GM21390 (cell line): ENCODE measurements around the gene KCNN3.

Experiments
- ATAC-seq: cut with Tn5 transposase; IDR thresholded peaks from one replicate; pipeline ENCODE4 v1.9.1; 2021; ENCODE audit not compliant: unreplicated experiment

The KCNN3 gene

GRCh38 chr1:154880671-154881070 lies 10.6 kb upstream of the KCNN3 start:
- no peak for ATAC-seq

DNA sequence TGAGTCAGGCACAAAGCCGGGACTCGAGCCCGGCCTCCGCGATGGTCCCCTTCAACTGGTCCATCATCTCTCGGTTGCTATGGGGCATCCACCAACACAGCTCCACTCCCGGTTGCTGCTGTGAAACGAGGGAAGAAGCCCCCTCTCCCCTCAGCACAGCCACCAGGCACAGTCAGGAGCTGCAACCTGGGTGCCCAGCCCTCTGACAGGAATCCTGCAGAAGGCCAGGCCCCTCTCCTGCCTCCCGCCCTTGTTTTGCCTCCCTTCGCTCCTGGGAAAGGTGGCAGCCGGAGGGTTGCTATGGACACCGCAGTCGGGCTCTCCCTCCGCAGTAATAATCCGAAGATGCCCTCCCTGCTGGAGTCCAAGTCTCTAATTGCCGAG lies 8.9 kb upstream of the KCNN3 start:
- no peak for ATAC-seq

GRCh38 chr1:154878371-154879037 lies 8.4 kb upstream of the KCNN3 start:
- ATAC-seq, result no peak

GRCh38 chr1:154877370-154877974 lies 7.4 kb upstream of the KCNN3 start:
- no peak for ATAC-seq

DNA sequence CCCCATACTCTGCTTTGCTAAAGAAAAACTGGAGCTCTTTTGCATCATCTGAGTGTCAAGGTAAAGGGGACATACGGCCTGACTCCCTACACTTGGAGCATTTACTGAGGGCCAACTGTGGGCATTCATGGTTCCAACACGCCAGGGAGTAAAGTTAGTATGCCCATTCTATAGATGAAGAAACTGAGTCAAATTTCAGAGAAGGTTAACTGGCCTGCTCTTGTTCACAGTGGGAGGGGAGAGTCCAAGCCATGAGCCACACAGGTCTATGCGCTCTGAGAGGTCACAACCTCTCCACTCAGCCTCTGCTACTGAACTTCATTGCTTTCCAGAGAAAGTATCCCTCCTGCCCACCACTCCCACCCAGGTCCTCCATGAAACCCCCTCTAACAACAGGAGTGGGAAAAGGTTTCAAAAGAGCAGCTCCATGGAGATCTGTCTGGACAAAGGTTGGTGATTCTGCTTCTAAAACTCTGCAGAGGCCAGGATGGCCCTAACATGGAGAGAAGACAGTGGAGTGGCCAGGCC lies 6.8 kb upstream of the KCNN3 start:
- ATAC-seq, result no peak

DNA sequence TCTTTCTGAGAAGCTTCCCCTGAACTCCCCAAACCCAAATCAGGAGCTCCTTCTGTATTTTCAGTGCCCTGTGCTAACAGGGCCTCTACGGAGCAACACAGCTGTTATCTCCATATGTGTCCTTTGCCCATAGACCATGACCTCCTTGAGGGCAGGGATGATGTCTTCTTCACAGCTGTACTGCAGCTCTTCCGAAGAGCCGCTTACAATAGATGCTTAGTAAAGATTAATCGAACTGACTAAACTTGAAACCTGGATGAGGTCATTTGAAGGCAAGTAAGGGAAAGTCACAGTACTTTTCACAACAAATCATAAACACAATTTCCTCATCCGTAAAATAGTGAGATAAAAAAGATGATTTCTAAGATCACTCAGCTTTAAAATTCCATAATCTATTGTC lies 4.4 kb upstream of the KCNN3 start:
- no peak for ATAC-seq

DNA sequence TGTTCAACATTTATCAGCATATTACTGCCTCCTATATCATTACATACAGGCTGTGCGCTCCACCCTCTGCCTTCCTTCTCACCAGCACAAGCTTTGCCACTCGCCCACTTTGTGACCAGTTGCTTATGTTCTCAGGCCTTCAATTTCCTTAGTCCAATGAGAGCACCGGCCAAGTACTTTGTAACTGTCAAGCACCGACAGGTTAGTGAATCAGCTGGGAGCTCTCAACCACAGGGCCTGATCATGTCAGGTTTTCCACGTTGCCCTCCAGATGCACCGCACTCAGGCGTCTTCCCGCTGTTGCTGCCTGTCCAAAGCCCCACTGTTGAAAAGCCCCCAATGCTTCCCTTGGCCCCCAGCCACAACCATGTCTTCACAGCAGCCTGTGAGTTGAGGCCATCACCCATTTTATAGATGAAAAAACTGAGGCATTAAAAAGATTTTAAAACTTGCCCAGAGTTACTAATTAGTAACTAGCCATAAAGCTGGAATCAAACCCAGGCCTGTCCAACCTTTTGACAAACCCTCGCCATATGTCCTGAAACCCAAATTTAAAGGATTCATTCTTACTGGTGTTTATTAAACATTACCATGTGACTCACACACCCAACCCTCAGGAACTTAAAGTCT lies 3.4 kb upstream of the KCNN3 start:
- no peak for ATAC-seq

DNA sequence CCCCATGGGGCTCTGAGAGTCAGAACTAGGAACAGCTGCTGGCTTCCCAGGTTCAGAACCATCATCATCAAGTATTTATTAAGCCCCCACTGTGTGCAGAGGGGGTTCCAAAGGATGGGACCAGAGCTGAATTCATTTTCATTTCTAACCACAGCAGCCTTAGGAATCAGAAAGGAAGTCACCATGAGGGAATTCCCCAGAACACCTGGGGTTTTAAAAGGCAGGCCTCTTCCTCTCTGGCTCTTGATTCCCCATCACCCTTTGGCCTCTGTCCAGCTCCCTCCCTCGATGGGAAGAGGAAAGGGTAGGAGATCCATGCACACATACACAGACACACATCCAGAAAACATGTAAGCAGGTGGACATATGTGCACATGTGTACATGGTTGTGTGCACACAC lies 1.3 kb upstream of the KCNN3 start:
- no peak for ATAC-seq

- ATAC-seq, result no peak
Measured at GRCh38 chr1:154870734-154871133, 653 bp upstream of the KCNN3 start.

GRCh38 chr1:154869351-154870114 lies 548 bp downstream of the KCNN3 start:
- ATAC-seq, result peak; percentile 4

- no peak for ATAC-seq
Measured at GRCh38 chr1:154867841-154868605, 2.1 kb downstream of the KCNN3 start.

DNA sequence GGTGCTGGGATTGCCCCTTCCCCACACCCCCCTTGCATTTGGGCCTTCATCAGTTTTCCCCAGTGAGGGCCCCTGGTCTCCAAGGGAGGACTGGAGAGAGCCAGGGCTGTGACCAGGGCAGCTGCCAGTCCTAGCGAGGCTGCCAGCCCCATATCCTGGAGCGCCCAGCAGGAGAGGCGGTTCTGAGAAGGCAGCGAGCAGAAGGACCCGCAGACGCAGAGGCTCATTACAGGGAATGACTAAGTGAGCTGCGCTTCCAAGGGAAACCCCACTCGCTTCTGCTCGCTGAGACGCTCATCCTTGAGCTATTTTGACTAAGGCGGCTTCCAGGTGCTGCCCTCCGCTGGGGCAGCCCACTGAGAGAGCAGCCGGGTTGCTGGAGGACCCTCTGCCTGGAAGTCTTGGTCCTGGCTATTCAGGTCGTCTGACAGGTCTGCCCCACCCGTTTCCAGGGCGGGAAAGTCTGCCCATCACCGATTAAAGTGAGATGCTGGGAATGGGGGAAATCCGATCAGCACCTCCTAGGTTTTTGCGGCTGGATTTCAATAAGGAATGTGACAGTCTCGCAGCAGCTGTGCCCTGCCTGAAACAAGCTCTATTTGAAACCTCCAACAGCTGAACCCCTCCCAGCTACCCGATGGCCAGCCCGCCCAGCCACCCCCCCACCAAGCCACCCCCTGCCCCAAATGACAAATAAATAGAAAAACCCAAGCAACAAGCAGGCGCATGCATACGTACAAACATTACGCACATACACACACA lies 2.8 kb downstream of the KCNN3 start:
- ATAC-seq, result no peak

- ATAC-seq, result no peak
Measured at GRCh38 chr1:154866257-154867063, 3.6 kb downstream of the KCNN3 start.

DNA sequence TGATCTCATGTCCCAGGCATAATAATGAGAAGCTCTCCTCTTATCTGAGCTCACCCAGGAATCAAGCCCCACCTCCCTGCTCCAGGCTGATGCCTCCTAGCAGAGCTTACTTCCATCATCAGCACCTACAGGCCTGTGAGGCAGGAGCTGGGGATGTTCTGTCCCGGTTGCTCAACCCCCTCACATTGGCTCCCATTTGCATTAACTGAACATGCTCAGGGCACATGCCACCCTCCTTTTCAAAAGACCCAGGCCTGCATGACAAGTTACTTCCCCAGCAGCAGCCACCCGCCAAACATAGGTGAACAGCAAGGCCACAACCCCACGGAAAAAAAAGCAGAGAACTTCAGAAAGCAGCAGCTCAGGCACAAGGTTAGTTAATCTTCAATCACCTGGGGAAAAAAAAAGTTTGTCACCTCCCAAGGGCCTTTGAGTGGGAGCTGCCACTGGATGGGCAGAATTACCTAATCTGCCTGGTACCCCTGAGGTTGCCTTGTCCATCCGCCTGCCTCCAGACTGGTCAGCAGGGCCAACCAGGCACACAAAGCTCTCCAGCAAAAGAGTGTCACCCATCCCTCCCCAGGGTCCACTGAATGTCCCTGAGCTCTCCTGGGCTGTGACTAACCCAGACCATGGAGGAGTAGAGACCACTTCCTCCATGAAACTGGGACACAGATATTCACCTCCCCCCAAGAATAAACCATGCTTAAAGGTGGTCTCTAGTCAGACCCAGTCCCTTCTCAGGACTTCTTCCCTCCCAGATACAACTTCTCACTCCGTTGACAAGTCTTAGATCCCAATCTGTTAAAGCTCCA lies 4.4 kb downstream of the KCNN3 start:
- ATAC-seq, result no peak

- ATAC-seq, result no peak
Measured at GRCh38 chr1:154864189-154864975, 5.7 kb downstream of the KCNN3 start.

- ATAC-seq, result peak; percentile 37
Measured at GRCh38 chr1:154863315-154864174, 6.5 kb downstream of the KCNN3 start.

GRCh38 chr1:154862907-154863306 lies 7.2 kb downstream of the KCNN3 start:
- ATAC-seq, result no peak
